ENCODE results near the gene SLC25A25. TPM values are rescaled to one million over a fixed set of nuclear protein-coding genes. Genes with fewer than 3 reads are reported as not detected.
"Not testable (repeated sequence)": the region's sequence is repeated elsewhere in the genome, so short reads cannot be mapped to it uniquely, and the experiment has no call there.

The SLC25A25 gene
- total RNA-seq, 2 donors from 2014 or later, result 12.9 to 13.1 TPM

DNA sequence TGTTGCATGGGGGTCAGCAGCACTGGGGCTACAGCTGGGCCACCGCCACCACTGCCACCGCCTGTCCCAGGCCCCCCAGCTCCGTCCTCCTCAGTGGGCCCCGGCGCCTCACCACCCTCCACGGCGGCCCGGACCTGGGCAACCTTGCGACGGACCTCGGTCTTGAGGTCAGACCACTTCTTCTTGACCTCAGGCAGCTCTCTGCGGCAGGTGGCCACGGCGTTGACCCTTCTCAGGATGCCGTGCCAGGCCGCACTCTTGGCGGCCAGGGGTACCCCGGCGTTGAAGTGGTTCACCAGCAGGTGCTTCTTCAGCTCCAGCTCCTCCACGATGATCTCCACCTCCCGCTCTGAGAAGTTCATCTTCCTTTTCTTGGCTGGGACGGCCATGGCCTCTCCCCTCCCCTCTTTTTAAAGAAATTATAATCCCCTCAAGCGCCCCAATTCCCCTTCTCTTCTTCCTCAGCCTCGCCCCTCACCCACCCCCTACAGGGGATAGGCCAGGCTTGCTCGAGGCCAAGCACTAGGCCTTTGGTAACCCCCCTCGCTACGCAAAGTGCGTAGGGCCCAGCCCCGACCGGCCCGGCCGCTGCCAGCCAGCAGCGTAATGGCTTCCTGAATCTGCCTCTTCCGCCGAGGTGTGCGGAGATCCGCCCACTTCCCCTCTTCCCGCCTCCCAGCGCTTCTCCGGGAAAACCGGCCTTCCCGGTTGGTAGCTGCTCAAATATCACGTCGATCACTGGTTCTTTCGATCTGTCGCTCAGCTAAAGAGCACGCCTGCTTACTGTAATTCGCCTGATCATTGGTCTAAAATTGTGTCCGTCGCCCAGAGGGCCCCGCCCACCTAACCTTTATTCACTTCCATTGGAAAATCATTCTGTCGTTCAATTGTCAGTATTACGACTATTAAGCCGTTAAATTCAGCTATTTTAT, 1.1 kb upstream of the SLC25A25 start, which contains the start of gene NAIF1:
TSS of gene NAIF1 (minus strand) at position 608 of the 932 bp plus-strand sequence. CDS start at position 389, 219 bp downstream.
- H3K4me3 Mint-ChIP-seq, result no peak within 1 kb of the TSS
- WGBS, 2 experiments (ENCODE audit: insufficient coverage in 1 of 2, insufficient read length in 1 of 2), result 38 to 46% methylated on average over 32 to 54 of the region's 54 CpGs
- no peak within 1 kb of the TSS for H3K27ac Mint-ChIP-seq

GRCh38 chr9:128068386-128069205, 564 bp downstream of the SLC25A25 start:
- no peak for DNase-seq
- Mint-ChIP-seq H3K4me3 (no peak overlapping the region), H3K27ac (peak overlapping the region; percentile 33)

More for the DNA sequence above, 1.1 kb upstream of the SLC25A25 start, which contains the start of gene NAIF1:
- Histone ChIP-seq H3K9ac (ENCODE audit: extremely low read depth, low read length, poor library complexity, severe bottlenecking) (peak within 1 kb of the TSS; percentile 85), H3K9me3 (ENCODE audit: control insufficient read depth, low read length) (no peaks in the 10 kb centered on the region), H3K27ac (ENCODE audit: low read depth, low read length) (peak within 1 kb of the TSS; percentile 99), H3K36me3 (ENCODE audit: control insufficient read depth, insufficient read depth, low read length) (no peaks in the 10 kb centered on the region), H3K27me3 (ENCODE audit: control insufficient read depth, insufficient read depth, low read length, poor library complexity, severe bottlenecking) (no peaks in the 10 kb centered on the region), H3K4me3 (ENCODE audit: low read length) (peak within 1 kb of the TSS; percentile 98), H3K4me1 (ENCODE audit: control insufficient read depth, insufficient read depth, low read length) (peaks cover 4% of the 10 kb centered on the region)
- Mint-ChIP-seq H3K27me3 (ENCODE audit: insufficient read depth) (no peaks in the 10 kb centered on the region), H3K36me3 (ENCODE audit: low read depth) (peaks cover 4% of the 10 kb centered on the region), H3K4me1 (peaks cover 22% of the 10 kb centered on the region), H3K9me3 (no peaks in the 10 kb centered on the region)
- DNase-seq, result peak; percentile 99
- TF ChIP-seq, protein P1, sequence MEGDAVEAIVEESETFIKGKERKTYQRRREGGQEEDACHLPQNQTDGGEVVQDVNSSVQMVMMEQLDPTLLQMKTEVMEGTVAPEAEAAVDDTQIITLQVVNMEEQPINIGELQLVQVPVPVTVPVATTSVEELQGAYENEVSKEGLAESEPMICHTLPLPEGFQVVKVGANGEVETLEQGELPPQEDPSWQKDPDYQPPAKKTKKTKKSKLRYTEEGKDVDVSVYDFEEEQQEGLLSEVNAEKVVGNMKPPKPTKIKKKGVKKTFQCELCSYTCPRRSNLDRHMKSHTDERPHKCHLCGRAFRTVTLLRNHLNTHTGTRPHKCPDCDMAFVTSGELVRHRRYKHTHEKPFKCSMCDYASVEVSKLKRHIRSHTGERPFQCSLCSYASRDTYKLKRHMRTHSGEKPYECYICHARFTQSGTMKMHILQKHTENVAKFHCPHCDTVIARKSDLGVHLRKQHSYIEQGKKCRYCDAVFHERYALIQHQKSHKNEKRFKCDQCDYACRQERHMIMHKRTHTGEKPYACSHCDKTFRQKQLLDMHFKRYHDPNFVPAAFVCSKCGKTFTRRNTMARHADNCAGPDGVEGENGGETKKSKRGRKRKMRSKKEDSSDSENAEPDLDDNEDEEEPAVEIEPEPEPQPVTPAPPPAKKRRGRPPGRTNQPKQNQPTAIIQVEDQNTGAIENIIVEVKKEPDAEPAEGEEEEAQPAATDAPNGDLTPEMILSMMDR (conservative IDR thresholded peaks at IDR 0.05), result peak; percentile 49

GRCh38 chr9:128070874-128071273, 2.8 kb downstream of the SLC25A25 start:
- Mint-ChIP-seq H3K4me3 (no peak overlapping the region), H3K36me3 (ENCODE audit: low read depth) (no peaks in the 10 kb centered on the region), H3K9me3 (no peaks in the 10 kb centered on the region), H3K4me1 (peaks cover 32% of the 10 kb centered on the region), H3K27me3 (ENCODE audit: insufficient read depth) (no peaks in the 10 kb centered on the region), H3K27ac (no peak overlapping the region)
- DNase-seq, result no peak
- no peaks in the 10 kb centered on the region for H3K36me3 ChIP-seq (ENCODE audit: control insufficient read depth, insufficient read depth, low read length)
- H3K27me3 ChIP-seq (ENCODE audit: control insufficient read depth, insufficient read depth, low read length, poor library complexity, severe bottlenecking), result no peaks in the 10 kb centered on the region
- no peaks in the 10 kb centered on the region for H3K9me3 ChIP-seq (ENCODE audit: control insufficient read depth, low read length)
- H3K9ac ChIP-seq (ENCODE audit: extremely low read depth, low read length, poor library complexity, severe bottlenecking), result no peak overlapping the region
- no peak overlapping the region for H3K27ac ChIP-seq (ENCODE audit: low read depth, low read length)
- TF ChIP-seq, protein P1 (conservative IDR thresholded peaks at IDR 0.05), result no peak
- WGBS, 2 experiments (ENCODE audit: insufficient coverage in 1 of 2, insufficient read length in 1 of 2), result 96 to 98% methylated on average over 4 to 7 of the region's 7 CpGs
- H3K4me1 ChIP-seq (ENCODE audit: control insufficient read depth, insufficient read depth, low read length), result peaks cover 7% of the 10 kb centered on the region
- no peak overlapping the region for H3K4me3 ChIP-seq (ENCODE audit: low read length)

More at GRCh38 chr9:128068386-128069205, 564 bp downstream of the SLC25A25 start:
- Histone ChIP-seq H3K4me3 (ENCODE audit: low read length) (peak overlapping the region; percentile 98), H3K9me3 (ENCODE audit: control insufficient read depth, low read length) (no peaks in the 10 kb centered on the region), H3K9ac (ENCODE audit: extremely low read depth, low read length, poor library complexity, severe bottlenecking) (peak overlapping the region; percentile 66), H3K27ac (ENCODE audit: low read depth, low read length) (no peak overlapping the region), H3K4me1 (ENCODE audit: control insufficient read depth, insufficient read depth, low read length) (peaks cover 7% of the 10 kb centered on the region), H3K36me3 (ENCODE audit: control insufficient read depth, insufficient read depth, low read length) (no peaks in the 10 kb centered on the region), H3K27me3 (ENCODE audit: control insufficient read depth, insufficient read depth, low read length, poor library complexity, severe bottlenecking) (no peaks in the 10 kb centered on the region)
- H3K36me3 Mint-ChIP-seq (ENCODE audit: low read depth), result peaks cover 2% of the 10 kb centered on the region
- no peaks in the 10 kb centered on the region for H3K27me3 Mint-ChIP-seq (ENCODE audit: insufficient read depth)
- TF ChIP-seq, protein P1 (conservative IDR thresholded peaks at IDR 0.05), result no peak
- H3K9me3 Mint-ChIP-seq, result no peaks in the 10 kb centered on the region
- H3K4me1 Mint-ChIP-seq, result peaks cover 38% of the 10 kb centered on the region
- WGBS, 2 experiments (ENCODE audit: insufficient coverage in 1 of 2, insufficient read length in 1 of 2), result 5 to 11% methylated on average over 17 to 50 of the region's 50 CpGs

DNA sequence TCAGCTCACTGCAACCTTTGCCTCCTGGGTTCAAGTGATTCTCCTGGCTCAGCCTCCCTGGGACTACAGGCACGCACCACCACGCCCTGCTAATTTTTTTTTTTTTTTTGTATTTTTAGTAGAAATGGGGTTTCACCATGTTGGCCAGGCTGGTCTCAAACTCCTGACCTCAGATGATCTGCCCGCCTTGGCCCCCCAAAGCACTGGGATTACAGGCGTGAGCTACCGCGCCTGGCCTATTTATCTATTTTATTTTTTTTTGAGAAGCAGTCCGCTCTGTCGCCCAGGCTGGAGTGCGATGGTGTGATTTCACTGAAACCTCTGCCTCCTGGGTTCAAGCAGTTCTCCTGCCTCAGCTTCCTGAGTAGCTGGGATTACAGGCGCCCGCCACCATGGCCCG, 3.4 kb downstream of the SLC25A25 start:
- not testable (repeated sequence) for H3K27me3 ChIP-seq (ENCODE audit: control insufficient read depth, insufficient read depth, low read length, poor library complexity, severe bottlenecking); H3K36me3 Mint-ChIP-seq (ENCODE audit: low read depth); H3K27ac Mint-ChIP-seq; H3K9ac ChIP-seq (ENCODE audit: extremely low read depth, low read length, poor library complexity, severe bottlenecking); H3K4me1 ChIP-seq (ENCODE audit: control insufficient read depth, insufficient read depth, low read length); H3K9me3 Mint-ChIP-seq; DNase-seq; H3K27ac ChIP-seq (ENCODE audit: low read depth, low read length); H3K4me3 Mint-ChIP-seq; H3K27me3 Mint-ChIP-seq (ENCODE audit: insufficient read depth); H3K36me3 ChIP-seq (ENCODE audit: control insufficient read depth, insufficient read depth, low read length); H3K9me3 ChIP-seq (ENCODE audit: control insufficient read depth, low read length); H3K4me3 ChIP-seq (ENCODE audit: low read length)
- H3K4me1 Mint-ChIP-seq, result peaks cover 28% of the 10 kb centered on the region
- WGBS, 2 experiments (ENCODE audit: insufficient coverage in 1 of 2, insufficient read length in 1 of 2), result 96 to 100% methylated on average over 10 to 11 of the region's 12 CpGs

Measured in endodermal cell (in vitro differentiated cells).